Lower lobe of right lung (tissue), 2 donors: ENCODE data around the gene COL5A1. TPM values are rescaled to one million over a fixed set of nuclear protein-coding genes. Genes with fewer than 3 reads are reported as not detected.
A peak's percentile ranks its signal among the peaks of the same experiment; 100 is the strongest.

ENCODE experiments used
- ATAC-seq, 2 donors: fragments of 200-7000 bp; cut with Tn5 transposase; one replicate each; pipeline ENCODE4 v1.9.1; 2020 to 2022; ENCODE audit warnings: mild to moderate bottlenecking in 2 of 2, moderate library complexity in 2 of 2
- DNase-seq: peaks from one replicate; pipeline ENCODE4 v3.0.0-alpha.2; 2020
- H3K27ac ChIP-seq: fragments of 200-600 bp; one replicate; pipeline ENCODE4 v1.8.0; 2022
- H3K27me3 ChIP-seq: fragments of 200-600 bp; one replicate; pipeline ENCODE4 v1.8.0; 2022; ENCODE audit warnings: low read depth
- H3K36me3 ChIP-seq: fragments of 200-600 bp; one replicate; pipeline ENCODE4 v1.8.0; 2022; ENCODE audit warnings: mild to moderate bottlenecking
- H3K4me1 ChIP-seq: fragments of 200-600 bp; one replicate; pipeline ENCODE4 v1.8.0; 2022
- H3K4me3 ChIP-seq: fragments of 200-600 bp; one replicate; pipeline ENCODE4 v1.8.0; 2022; ENCODE audit warnings: mild to moderate bottlenecking
- H3K9me3 ChIP-seq: fragments of 200-600 bp; one replicate; pipeline ENCODE4 v1.8.0; 2022
- CTCF ChIP-seq: fragments of 200-600 bp; IDR thresholded peaks from one replicate; pipeline ENCODE4 v1.8.0; 2022; ENCODE audit warnings: antibody characterized with exemption, mild to moderate bottlenecking
- intact Hi-C: fragments of 100-400 bp; cut with DNase I; formaldehyde crosslinking; loops from one replicate; pipeline ENCODE4 v1.11.0; 2022
- total RNA-seq: library from RNA; stranded (reverse); fragmentation: NEBNext Ultra II Directional; extraction: Animal tissue kit (Norgen Biotek cat#: 25700); gene quantifications from one replicate; pipeline ENCODE4 v1.2.1, GENCODE V29; 2021
- donor health status: DM: no; HTN: yes; CAD: no; lungs with severe emphysema.

Gene COL5A1
- total RNA-seq, 1 donor from 2014 or later = 29.0 TPM

DNA sequence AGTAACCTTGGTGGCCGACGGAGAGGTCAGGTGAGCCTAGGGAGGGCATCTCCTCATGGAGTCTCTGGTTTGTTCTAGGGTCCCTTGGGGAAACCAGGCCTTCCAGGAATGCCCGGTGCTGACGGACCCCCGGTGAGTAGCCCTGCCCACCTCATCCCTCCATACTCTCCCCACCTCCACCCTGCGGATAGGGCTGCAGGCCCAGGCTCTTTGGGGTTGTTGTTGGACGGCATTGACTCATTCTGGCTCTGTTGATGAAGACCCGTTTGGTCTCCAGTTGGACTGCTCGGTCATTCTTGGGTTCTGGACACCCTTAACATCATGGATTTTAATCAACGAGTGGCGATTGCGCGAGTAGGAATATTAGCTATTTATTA, 126.7 kb downstream of the COL5A1 start:
- Histone ChIP-seq H3K27ac (peak overlapping the region; percentile 18), H3K27me3 (peaks cover 5% of the 10 kb centered on the region), H3K4me1 (peaks cover 4% of the 10 kb centered on the region), H3K4me3 (no peak overlapping the region), H3K36me3 (peaks cover 13% of the 10 kb centered on the region), H3K9me3 (no peaks in the 10 kb centered on the region)
- TF ChIP-seq CTCF = no peak
- intact Hi-C loops = no loop called here
- ATAC-seq = no peak
- DNase-seq = no peak

DNA sequence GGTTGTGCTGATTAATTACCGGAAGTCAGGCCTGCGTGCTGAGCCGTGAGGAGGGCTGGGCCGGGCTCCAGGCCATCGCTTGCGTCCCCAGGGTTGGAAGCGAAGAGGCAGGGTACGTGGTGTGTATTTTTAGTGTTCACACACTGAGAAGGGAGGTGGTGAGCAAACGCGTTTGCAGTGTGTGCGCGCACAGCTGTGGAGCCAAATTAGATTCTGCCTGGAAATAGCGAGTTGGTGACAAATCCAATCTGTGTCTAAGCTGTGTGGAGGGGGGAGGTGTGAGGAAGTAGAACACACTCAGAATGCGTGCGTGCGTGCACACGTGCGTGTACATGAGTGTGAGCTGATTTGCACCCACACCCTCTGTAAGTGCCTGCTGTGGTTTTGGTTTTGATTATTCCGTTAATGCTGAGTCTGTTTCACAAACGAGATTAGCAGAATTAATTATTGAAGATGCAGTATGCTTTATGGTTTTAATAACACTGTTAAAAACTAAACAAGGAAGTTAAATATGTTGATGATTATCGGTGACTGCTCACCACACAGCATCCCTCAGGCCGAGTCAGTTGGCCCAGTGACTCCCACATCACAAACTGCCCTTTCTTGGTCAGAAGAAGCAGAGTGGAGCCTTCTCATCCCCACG, 127.2 kb downstream of the COL5A1 start:
- ATAC-seq = no peak

DNA sequence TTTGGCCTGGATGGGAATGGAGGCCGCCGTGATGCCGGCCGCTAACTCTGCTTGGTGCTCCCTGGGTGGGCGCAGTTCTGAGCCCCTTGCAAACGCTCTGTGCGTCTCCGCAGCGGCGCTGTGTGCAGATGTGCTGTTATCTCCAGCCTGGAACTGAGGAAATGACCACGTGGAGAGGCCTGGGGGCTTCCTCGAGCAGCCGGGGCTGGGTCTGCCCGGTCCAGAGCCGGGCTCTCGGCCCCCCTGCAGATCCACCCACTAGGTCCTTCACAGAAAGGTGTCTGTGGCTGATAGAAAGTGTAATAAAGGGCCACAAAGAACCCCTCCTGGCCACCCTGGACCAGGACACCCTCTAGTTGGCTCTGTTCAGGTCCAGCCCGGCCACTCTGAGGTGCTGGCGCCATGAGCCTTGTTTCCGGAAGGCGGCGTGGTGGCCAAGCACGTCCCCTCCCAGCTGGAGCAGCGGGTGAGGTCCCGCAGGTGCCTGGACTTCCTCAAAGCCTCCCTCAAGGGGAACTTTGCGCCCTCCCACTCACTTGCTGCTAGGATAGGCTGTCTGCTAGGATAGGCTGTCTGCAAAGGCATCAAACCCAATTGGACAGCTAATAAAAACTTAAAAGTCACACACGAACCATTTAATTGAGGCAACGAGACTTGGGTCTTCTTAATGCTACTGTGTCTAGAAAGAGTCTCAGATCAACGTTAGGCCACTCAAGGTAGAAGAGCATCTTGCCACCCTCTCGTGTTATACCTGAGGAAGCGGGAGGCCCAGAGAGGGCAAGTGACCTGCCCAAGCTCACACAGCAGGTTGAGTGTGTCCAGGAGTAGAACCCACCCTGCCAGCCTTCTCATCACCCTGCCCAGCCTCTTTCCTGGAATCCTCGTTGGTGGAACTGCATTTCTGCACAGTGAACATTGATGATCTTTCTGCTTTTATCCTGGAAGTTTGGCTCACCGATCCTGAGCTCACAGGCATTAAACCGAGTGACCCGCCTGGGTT, 129.7 kb downstream of the COL5A1 start:
- Histone ChIP-seq H3K9me3 (no peaks in the 10 kb centered on the region), H3K27ac (no peak overlapping the region), H3K36me3 (peaks cover 11% of the 10 kb centered on the region), H3K4me3 (no peak overlapping the region), H3K27me3 (peaks cover 5% of the 10 kb centered on the region), H3K4me1 (peaks cover 6% of the 10 kb centered on the region)
- intact Hi-C loops = no loop called here
- ATAC-seq (no peak), DNase-seq (no peak)
- no peak for TF ChIP-seq CTCF

More for the DNA sequence above, 127.2 kb downstream of the COL5A1 start:
- intact Hi-C loops = no loop called here
- no peak overlapping the region for H3K4me3 ChIP-seq
- no peak for TF ChIP-seq CTCF
- no peaks in the 10 kb centered on the region for H3K9me3 ChIP-seq
- peaks cover 16% of the 10 kb centered on the region for H3K36me3 ChIP-seq
- H3K27me3 ChIP-seq = peaks cover 5% of the 10 kb centered on the region
- peak overlapping the region; percentile 18 for H3K27ac ChIP-seq
- peaks cover 4% of the 10 kb centered on the region for H3K4me1 ChIP-seq
- no peak for DNase-seq

DNA sequence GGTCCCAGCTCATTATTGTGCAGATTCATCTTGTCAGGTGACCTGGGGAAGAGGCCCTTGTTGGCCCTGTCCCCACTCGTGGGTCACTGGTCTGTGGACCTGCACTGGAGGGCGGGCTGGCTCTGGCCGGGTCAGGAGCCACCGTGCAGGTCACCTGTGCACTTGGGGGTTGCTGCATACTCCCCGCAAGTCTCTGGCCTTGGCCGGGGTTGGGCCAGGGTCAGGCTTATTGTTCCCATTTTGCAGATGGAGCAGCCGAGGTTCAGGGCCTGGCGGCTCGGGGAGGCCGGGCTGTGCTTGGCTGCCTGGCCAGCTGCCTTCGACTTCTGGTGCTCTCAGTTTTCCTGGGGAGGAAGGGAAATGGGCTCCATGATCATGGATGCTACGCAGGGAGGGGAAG, 130.7 kb downstream of the COL5A1 start:
- peaks cover 5% of the 10 kb centered on the region for H3K27me3 ChIP-seq
- peaks cover 9% of the 10 kb centered on the region for H3K36me3 ChIP-seq
- H3K4me3 ChIP-seq = no peak overlapping the region
- intact Hi-C loops = no loop called here
- TF ChIP-seq CTCF = no peak
- no peak overlapping the region for H3K27ac ChIP-seq
- H3K9me3 ChIP-seq = no peaks in the 10 kb centered on the region
- ATAC-seq = no peak
- H3K4me1 ChIP-seq = peaks cover 8% of the 10 kb centered on the region
- no peak for DNase-seq

GRCh38 chr9:134773842-134774241, 132.2 kb downstream of the COL5A1 start:
- DNase-seq = no peak
- Histone ChIP-seq H3K36me3 (peaks cover 9% of the 10 kb centered on the region), H3K27ac (no peak overlapping the region), H3K4me1 (peaks cover 8% of the 10 kb centered on the region), H3K9me3 (no peaks in the 10 kb centered on the region), H3K27me3 (peaks cover 5% of the 10 kb centered on the region), H3K4me3 (no peak overlapping the region)
- intact Hi-C loops = no loop called here
- no peak for TF ChIP-seq CTCF
- no peak for ATAC-seq
